Stimulated activated CD8-positive, alpha-beta memory T cell treated with anti-CD3 and anti-CD28 coated beads, Interleukin-4, amount 100 ng/mL, for 48 hours (primary cell): ENCODE data around the gene TJP1.

Source experiments
- DNase-seq: peaks from one replicate; pipeline ENCODE4 v3.0.0-alpha.2; 2020

The TJP1 gene

GRCh38 chr15:29651476-29652233 lies 170.6 kb downstream of the TJP1 start:
- DNase-seq = no peak
